Naive thymus-derived CD4-positive, alpha-beta T cell (primary cell): ENCODE measurements around the gene ARFGEF3. TPM values are rescaled to one million over a fixed set of nuclear protein-coding genes. Genes with fewer than 3 reads are reported as not detected.

Experiments used
- ATAC-seq: fragments of 150-1000 bp; cut with Tn5 transposase; 2 replicates; pipeline ENCODE4 v1.10.0; 2021; ENCODE audit warnings: mild to moderate bottlenecking, moderate library complexity
- CTCF ChIA-PET: fragments of 350-600 bp; sonication (Branson Sonifier 250); formaldehyde crosslinking; loops from one replicate; lab custom pipeline; 2021; ENCODE audit warnings: antibody characterized with exemption; lab: Charles Lee
- POLR2A ChIA-PET: fragments of 350-600 bp; sonication (Branson Sonifier 250); formaldehyde crosslinking; loops from one replicate; lab custom pipeline; 2021; ENCODE audit warnings: antibody characterized with exemption, inconsistent platforms; lab: Charles Lee
- DNase-seq, 9 donors: peaks; one replicate each; pipeline versions ENCODE4 v3.0.0 to v3.0.0-alpha.2; 2020 to 2022; ENCODE audit warnings: mixed read lengths in 1 of 9
- H3K27ac ChIP-seq: one replicate; pipeline ENCODE4 v1.7.0; 2013; ENCODE audit warnings: mild to moderate bottlenecking, low read depth, low read length, moderate library complexity
- H3K27me3 ChIP-seq, 2 donors: one replicate each; pipeline ENCODE4 v1.7.0; 2013; ENCODE audit warnings: low read length in 2 of 2, mild to moderate bottlenecking in 2 of 2, moderate library complexity in 2 of 2; ENCODE audit not compliant: control insufficient read depth in 2 of 2, insufficient read depth in 2 of 2
- H3K36me3 ChIP-seq, 3 experiments: 1 replicate in 2 of 3; 2 replicates in 1 of 3; pipeline ENCODE4 v1.7.0; 2013; ENCODE audit warnings: low read length in 3 of 3, mild to moderate bottlenecking in 3 of 3, moderate library complexity in 1 of 3; ENCODE audit not compliant: insufficient read depth in 3 of 3, control insufficient read depth in 2 of 3
- H3K4me1 ChIP-seq, 2 donors: one replicate each; pipeline ENCODE4 v1.7.0; 2013; ENCODE audit warnings: low read length in 2 of 2, mild to moderate bottlenecking in 2 of 2, moderate library complexity in 1 of 2; ENCODE audit not compliant: control insufficient read depth in 2 of 2, insufficient read depth in 2 of 2
- H3K4me3 ChIP-seq: 2 replicates; pipeline ENCODE4 v1.7.0; 2013; ENCODE audit warnings: mild to moderate bottlenecking, low read length
- H3K9me3 ChIP-seq, 3 experiments: 1 replicate in 2 of 3; 2 replicates in 1 of 3; pipeline ENCODE4 v1.7.0; 2013; ENCODE audit warnings: low read length in 3 of 3; ENCODE audit not compliant: control insufficient read depth in 2 of 3
- H3K27ac Mint-ChIP-seq, 9 donors: one replicate each; pipeline ENCODE4 v1.8.0; 2020 to 2022; ENCODE audit warnings: mixed read lengths in 9 of 9, mild to moderate bottlenecking in 8 of 9, moderate library complexity in 5 of 9, inconsistent platforms in 2 of 9
- H3K27me3 Mint-ChIP-seq, 5 donors: one replicate each; pipeline ENCODE4 v1.8.0; 2021 to 2022; ENCODE audit warnings: mixed read lengths in 5 of 5, mild to moderate bottlenecking in 1 of 5
- H3K36me3 Mint-ChIP-seq, 5 donors: one replicate each; pipeline ENCODE4 v1.8.0; 2020 to 2022; ENCODE audit warnings: mixed read lengths in 5 of 5, mild to moderate bottlenecking in 3 of 5, inconsistent platforms in 1 of 5
- H3K4me1 Mint-ChIP-seq, 7 donors: one replicate each; pipeline ENCODE4 v1.8.0; 2020 to 2022; ENCODE audit warnings: mixed read lengths in 7 of 7, mild to moderate bottlenecking in 3 of 7, inconsistent platforms in 1 of 7
- H3K4me3 Mint-ChIP-seq, 10 donors: one replicate each; pipeline ENCODE4 v1.8.0; 2020 to 2022; ENCODE audit warnings: mild to moderate bottlenecking in 10 of 10, mixed read lengths in 10 of 10, moderate library complexity in 6 of 10, inconsistent platforms in 2 of 10
- H3K9me3 Mint-ChIP-seq, 11 donors: one replicate each; pipeline ENCODE4 v1.8.0; 2020 to 2022; ENCODE audit warnings: mixed read lengths in 11 of 11, mild to moderate bottlenecking in 4 of 11, inconsistent platforms in 1 of 11, moderate library complexity in 1 of 11
- intact Hi-C, 2 donors: fragments of 100-400 bp; cut with micrococcal nuclease; formaldehyde crosslinking; loops; one replicate each; pipeline ENCODE4 v1.15.1; 2023
- polyA plus RNA-seq, 2 donors: library from polyadenylated mRNA; unstranded; fragments of 300-500 nt; fragmentation: Illumina TruSeq; gene quantifications; one replicate each; pipeline ENCODE4 v1.2.3, GENCODE V29; 2021
- total RNA-seq, 6 experiments: library from RNA in 5 of 6; stranded (reverse) in 5 of 6; gene quantifications; 1 replicate in 5 of 6; 2 replicates in 1 of 6; pipeline ENCODE4 v1.2.3 and lab custom pipeline; 2021 to 2026

The ARFGEF3 gene
- total and polyA plus RNA-seq, 7 experiments from 2014 or later, result 0.02 to 0.15 (median 0.03) TPM; not detected in 4

DNA sequence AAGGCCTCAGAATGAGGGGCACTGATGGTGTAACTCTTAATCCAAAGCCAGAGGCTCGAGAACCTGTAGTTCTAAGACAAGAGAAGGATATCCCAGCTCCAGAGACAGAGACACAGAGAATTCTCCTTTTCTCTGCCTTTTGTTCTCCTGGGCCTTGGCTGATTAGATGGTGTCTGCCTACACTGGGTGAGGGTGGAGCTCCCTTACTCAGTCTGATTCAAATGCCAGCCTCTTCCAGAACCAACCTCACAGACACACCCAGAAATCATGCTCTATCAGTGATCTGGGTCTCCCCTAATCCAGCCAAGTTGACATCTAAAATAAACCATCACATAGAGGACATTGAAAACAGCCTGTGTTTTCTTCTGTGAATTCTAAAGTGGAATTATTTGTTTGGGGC lies 148.0 kb downstream of the ARFGEF3 start:
- intact Hi-C loops, result no loop called here

DNA sequence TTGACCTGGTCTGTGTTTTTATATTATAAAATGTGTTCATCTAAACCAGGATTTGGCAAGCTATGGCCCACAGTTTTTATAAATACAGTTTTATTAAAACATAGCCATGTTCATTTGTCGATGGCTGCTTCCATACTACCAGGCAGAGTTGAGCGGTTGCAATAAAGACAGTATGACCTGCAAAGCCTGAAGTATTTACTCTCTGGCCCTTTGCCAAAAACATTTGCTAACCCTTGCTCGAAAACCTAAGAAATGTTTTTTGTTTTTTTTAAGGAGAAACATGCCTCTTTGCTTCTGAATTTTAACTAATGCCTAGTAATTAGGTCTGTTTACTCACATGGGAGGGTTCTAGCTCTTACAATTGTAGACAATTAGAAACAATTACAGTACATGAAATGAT lies 148.6 kb downstream of the ARFGEF3 start:
- Histone ChIP-seq H3K27ac (no peak overlapping the region), H3K27me3 (no peaks in the 10 kb centered on the region), H3K9me3 (no peaks in the 10 kb centered on the region), H3K4me3 (no peak overlapping the region), H3K4me1 (no peaks in the 10 kb centered on the region), H3K36me3 (no peaks in the 10 kb centered on the region)
- intact Hi-C loops, result no loop called here
- Mint-ChIP-seq H3K27me3 (peaks cover 0 to 6% (median 4%) of the 10 kb centered on the region in 5 donors), H3K9me3 (no peaks in the 10 kb centered on the region), H3K4me1 (no peaks in the 10 kb centered on the region), H3K27ac (no peak overlapping the region), H3K4me3 (no peak overlapping the region), H3K36me3 (no peaks in the 10 kb centered on the region)
- CTCF ChIA-PET, result no interaction called here
- POLR2A ChIA-PET, result no interaction called here
- ATAC-seq, result no peak
- no peak for DNase-seq

More for the DNA sequence above, 148.0 kb downstream of the ARFGEF3 start:
- H3K4me3 ChIP-seq, result no peak overlapping the region
- H3K27me3 ChIP-seq, result no peaks in the 10 kb centered on the region
- POLR2A ChIA-PET, result interaction anchor here (0.6 kb wide), 1 partner anchor 10 kb away, joined by 5 read pairs; no protein-coding TSS in a partner anchor
- H3K36me3 ChIP-seq, result no peaks in the 10 kb centered on the region
- Mint-ChIP-seq H3K27ac (no peak overlapping the region), H3K4me1 (no peaks in the 10 kb centered on the region), H3K27me3 (peaks cover 0 to 4% (median 3%) of the 10 kb centered on the region in 5 donors), H3K9me3 (no peaks in the 10 kb centered on the region), H3K4me3 (no peak overlapping the region), H3K36me3 (no peaks in the 10 kb centered on the region)
- no peak overlapping the region for H3K27ac ChIP-seq
- no peaks in the 10 kb centered on the region for H3K4me1 ChIP-seq
- H3K9me3 ChIP-seq, result no peaks in the 10 kb centered on the region
- CTCF ChIA-PET, result no interaction called here
- ATAC-seq, result no peak
- DNase-seq, result no peak

GRCh38 chr6:138310821-138311220 lies 149.1 kb downstream of the ARFGEF3 start:
- no peak overlapping the region for H3K27ac Mint-ChIP-seq
- no peak overlapping the region for H3K4me3 Mint-ChIP-seq
- Histone ChIP-seq H3K9me3 (no peaks in the 10 kb centered on the region), H3K4me3 (no peak overlapping the region), H3K36me3 (no peaks in the 10 kb centered on the region), H3K4me1 (no peaks in the 10 kb centered on the region), H3K27ac (no peak overlapping the region), H3K27me3 (no peaks in the 10 kb centered on the region)
- no peaks in the 10 kb centered on the region for H3K9me3 Mint-ChIP-seq
- POLR2A ChIA-PET, result no interaction called here
- no peaks in the 10 kb centered on the region for H3K4me1 Mint-ChIP-seq
- CTCF ChIA-PET, result no interaction called here
- DNase-seq (no peak), ATAC-seq (no peak)
- H3K36me3 Mint-ChIP-seq, result no peaks in the 10 kb centered on the region
- intact Hi-C loops, result no loop called here
- peaks cover 0 to 8% (median 4%) of the 10 kb centered on the region in 5 donors for H3K27me3 Mint-ChIP-seq

DNA sequence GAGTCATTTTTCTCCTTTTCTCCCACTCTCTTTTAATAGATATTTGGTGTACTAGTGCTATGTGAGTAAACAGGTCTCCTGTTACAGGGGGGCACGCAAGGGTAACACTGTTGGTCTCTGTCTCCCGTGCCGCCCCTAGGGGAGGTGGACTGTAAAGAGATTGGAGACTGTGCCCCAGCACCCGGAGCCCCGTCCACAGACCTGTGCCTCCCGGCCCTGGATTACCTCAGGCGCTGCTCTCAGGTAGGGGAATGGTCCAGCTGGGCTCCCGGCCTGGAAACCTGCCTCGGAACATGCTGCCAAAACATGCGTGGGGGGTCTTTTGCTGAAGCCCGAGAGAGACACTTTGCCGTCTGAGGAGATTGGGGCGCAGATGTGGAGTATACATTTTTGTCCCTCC lies 149.5 kb downstream of the ARFGEF3 start:
- no peaks in the 10 kb centered on the region for H3K27me3 ChIP-seq

GRCh38 chr6:138318741-138319375 lies 157.1 kb downstream of the ARFGEF3 start:
- ChIA-PET POLR2A (interaction anchor here (0.7 kb wide), 1 partner anchor 9 kb away, joined by 5 read pairs; no protein-coding TSS in a partner anchor), CTCF (no interaction called here)
- ATAC-seq, result no peak
- H3K9me3 Mint-ChIP-seq, result peaks cover 0 to 10% (median 6%) of the 10 kb centered on the region in 11 donors
- no peak overlapping the region for H3K27ac Mint-ChIP-seq
- Histone ChIP-seq H3K4me3 (no peak overlapping the region), H3K4me1 (no peaks in the 10 kb centered on the region), H3K27ac (no peak overlapping the region), H3K36me3 (no peaks in the 10 kb centered on the region), H3K9me3 (no peaks in the 10 kb centered on the region), H3K27me3 (no peaks in the 10 kb centered on the region)
- H3K36me3 Mint-ChIP-seq, result peaks cover 0 to 5% (median 0%) of the 10 kb centered on the region in 5 donors
- intact Hi-C loops, result no loop called here
- H3K4me3 Mint-ChIP-seq, result no peak overlapping the region
- H3K27me3 Mint-ChIP-seq, result peaks cover 9 to 31% (median 23%) of the 10 kb centered on the region in 5 donors
- DNase-seq, result no peak
- no peaks in the 10 kb centered on the region for H3K4me1 Mint-ChIP-seq

More for the DNA sequence above, 149.5 kb downstream of the ARFGEF3 start:
- no peak for DNase-seq
- no peaks in the 10 kb centered on the region for H3K9me3 ChIP-seq
- H3K27me3 Mint-ChIP-seq, result peaks cover 0 to 8% (median 4%) of the 10 kb centered on the region in 5 donors
- H3K4me3 ChIP-seq, result no peak overlapping the region
- CTCF ChIA-PET, result no interaction called here
- no peaks in the 10 kb centered on the region for H3K4me1 Mint-ChIP-seq
- no peaks in the 10 kb centered on the region for H3K9me3 Mint-ChIP-seq
- no peak overlapping the region for H3K4me3 Mint-ChIP-seq
- no peaks in the 10 kb centered on the region for H3K4me1 ChIP-seq
- ATAC-seq, result no peak
- no peaks in the 10 kb centered on the region for H3K36me3 Mint-ChIP-seq
- POLR2A ChIA-PET, result no interaction called here
- no peaks in the 10 kb centered on the region for H3K36me3 ChIP-seq
- H3K27ac ChIP-seq, result no peak overlapping the region
- H3K27ac Mint-ChIP-seq, result no peak overlapping the region
- intact Hi-C loops, result no loop called here

DNA sequence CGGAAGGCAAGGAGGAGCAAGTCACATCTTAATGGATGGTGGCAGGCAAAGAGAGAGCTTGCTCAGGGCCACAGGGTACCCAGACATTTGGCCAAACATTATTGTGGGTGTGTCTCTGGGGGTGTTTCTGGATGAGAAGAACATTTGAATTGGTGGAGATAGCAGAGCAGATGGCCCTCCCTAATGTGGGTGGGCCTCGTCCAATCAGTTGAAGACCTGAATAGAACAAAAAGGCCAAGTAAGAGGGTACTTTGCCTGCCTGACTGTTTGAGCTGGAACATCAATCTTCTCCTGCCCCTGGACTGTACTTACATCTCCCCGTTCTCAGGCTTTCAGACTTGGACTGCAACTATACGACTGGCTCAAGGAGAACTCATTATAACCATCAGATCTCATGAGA lies 160.2 kb downstream of the ARFGEF3 start:
- H3K36me3 ChIP-seq, result no peaks in the 10 kb centered on the region
- no peaks in the 10 kb centered on the region for H3K9me3 ChIP-seq
- Mint-ChIP-seq H3K4me1 (no peaks in the 10 kb centered on the region), H3K27ac (no peak overlapping the region), H3K36me3 (peaks cover 0 to 9% (median 0%) of the 10 kb centered on the region in 5 donors), H3K4me3 (no peak overlapping the region), H3K9me3 (peaks cover 0 to 10% (median 6%) of the 10 kb centered on the region in 11 donors), H3K27me3 (peaks cover 4 to 31% (median 25%) of the 10 kb centered on the region in 5 donors)
- ATAC-seq (no peak), DNase-seq (no peak)
- no peaks in the 10 kb centered on the region for H3K27me3 ChIP-seq
- intact Hi-C loops, result no loop called here
- H3K4me1 ChIP-seq, result no peaks in the 10 kb centered on the region
- H3K4me3 ChIP-seq, result no peak overlapping the region
- CTCF ChIA-PET, result no interaction called here
- POLR2A ChIA-PET, result no interaction called here
- H3K27ac ChIP-seq, result no peak overlapping the region

GRCh38 chr6:138323821-138324220 lies 162.1 kb downstream of the ARFGEF3 start:
- POLR2A ChIA-PET, result no interaction called here
- H3K4me1 Mint-ChIP-seq, result no peaks in the 10 kb centered on the region
- no peak overlapping the region for H3K27ac Mint-ChIP-seq

More at GRCh38 chr6:138323821-138324220, 162.1 kb downstream of the ARFGEF3 start:
- Histone ChIP-seq H3K4me3 (no peak overlapping the region), H3K9me3 (no peaks in the 10 kb centered on the region), H3K27ac (no peak overlapping the region), H3K27me3 (no peaks in the 10 kb centered on the region), H3K36me3 (no peaks in the 10 kb centered on the region), H3K4me1 (no peaks in the 10 kb centered on the region)
- Mint-ChIP-seq H3K9me3 (peaks cover 0 to 10% (median 6%) of the 10 kb centered on the region in 11 donors), H3K36me3 (peaks cover 0 to 9% (median 0%) of the 10 kb centered on the region in 5 donors), H3K27me3 (peaks cover 4 to 28% (median 27%) of the 10 kb centered on the region in 5 donors), H3K4me3 (no peak overlapping the region)
- intact Hi-C loops, result no loop called here
- no peak for DNase-seq
- ATAC-seq, result no peak
- CTCF ChIA-PET, result no interaction called here
